AG10803 (cell line): ENCODE data around the gene TRPM5.

Experiments used
- DNase-seq: peaks from one replicate; pipeline ENCODE4 v3.0.0; 2010; ENCODE audit warnings: low read depth
- H3K4me3 ChIP-seq: 2 replicates; pipeline ENCODE4 v1.5.1; 2011; ENCODE audit warnings: mild to moderate bottlenecking, low read length, control low read depth
- TF ChIP-seq, protein P1 (sequence below): conservative IDR thresholded peaks from 2 replicates; pipeline ENCODE4 v1.5.1; 2011; ENCODE audit warnings: mild to moderate bottlenecking, low read length, control low read depth, inconsistent platforms

The TRPM5 gene

GRCh38 chr11:2433106-2433925, 11.0 kb downstream of the TRPM5 start:
- DNase-seq, result no peak
- H3K4me3 ChIP-seq, result no peak overlapping the region
- TF ChIP-seq, protein P1, sequence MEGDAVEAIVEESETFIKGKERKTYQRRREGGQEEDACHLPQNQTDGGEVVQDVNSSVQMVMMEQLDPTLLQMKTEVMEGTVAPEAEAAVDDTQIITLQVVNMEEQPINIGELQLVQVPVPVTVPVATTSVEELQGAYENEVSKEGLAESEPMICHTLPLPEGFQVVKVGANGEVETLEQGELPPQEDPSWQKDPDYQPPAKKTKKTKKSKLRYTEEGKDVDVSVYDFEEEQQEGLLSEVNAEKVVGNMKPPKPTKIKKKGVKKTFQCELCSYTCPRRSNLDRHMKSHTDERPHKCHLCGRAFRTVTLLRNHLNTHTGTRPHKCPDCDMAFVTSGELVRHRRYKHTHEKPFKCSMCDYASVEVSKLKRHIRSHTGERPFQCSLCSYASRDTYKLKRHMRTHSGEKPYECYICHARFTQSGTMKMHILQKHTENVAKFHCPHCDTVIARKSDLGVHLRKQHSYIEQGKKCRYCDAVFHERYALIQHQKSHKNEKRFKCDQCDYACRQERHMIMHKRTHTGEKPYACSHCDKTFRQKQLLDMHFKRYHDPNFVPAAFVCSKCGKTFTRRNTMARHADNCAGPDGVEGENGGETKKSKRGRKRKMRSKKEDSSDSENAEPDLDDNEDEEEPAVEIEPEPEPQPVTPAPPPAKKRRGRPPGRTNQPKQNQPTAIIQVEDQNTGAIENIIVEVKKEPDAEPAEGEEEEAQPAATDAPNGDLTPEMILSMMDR, result no peak

- TF ChIP-seq, protein P1, result no peak
- DNase-seq, result no peak
Observed at GRCh38 chr11:2432628-2433071, 11.7 kb downstream of the TRPM5 start.

GRCh38 chr11:2432171-2432621, 12.1 kb downstream of the TRPM5 start:
- DNase-seq, result no peak
- TF ChIP-seq, protein P1, result no peak
- no peak overlapping the region for H3K4me3 ChIP-seq

More at GRCh38 chr11:2432628-2433071, 11.7 kb downstream of the TRPM5 start:
- H3K4me3 ChIP-seq, result no peak overlapping the region

DNA sequence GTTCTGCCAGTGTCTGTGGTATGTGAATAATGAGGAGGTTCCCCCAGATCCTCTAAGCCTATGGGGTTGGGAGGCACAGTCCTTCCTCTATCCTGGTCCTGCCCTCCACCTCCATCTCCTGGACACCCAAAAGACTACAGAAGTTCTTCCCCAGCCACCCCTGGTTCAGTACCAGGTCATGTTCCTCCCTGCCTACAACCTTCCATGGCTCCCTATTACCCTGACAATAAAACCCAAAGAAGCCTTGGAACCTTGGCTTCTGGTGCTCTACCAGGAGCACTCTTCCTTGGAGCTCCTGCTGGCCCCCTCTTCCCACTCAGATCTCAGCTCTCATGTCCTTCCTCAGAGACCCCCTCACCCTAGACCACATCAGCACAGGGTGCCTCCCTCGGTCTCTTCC, 12.9 kb downstream of the TRPM5 start:
- DNase-seq, result no peak
- TF ChIP-seq, protein P1, result no peak
- no peak overlapping the region for H3K4me3 ChIP-seq

DNA sequence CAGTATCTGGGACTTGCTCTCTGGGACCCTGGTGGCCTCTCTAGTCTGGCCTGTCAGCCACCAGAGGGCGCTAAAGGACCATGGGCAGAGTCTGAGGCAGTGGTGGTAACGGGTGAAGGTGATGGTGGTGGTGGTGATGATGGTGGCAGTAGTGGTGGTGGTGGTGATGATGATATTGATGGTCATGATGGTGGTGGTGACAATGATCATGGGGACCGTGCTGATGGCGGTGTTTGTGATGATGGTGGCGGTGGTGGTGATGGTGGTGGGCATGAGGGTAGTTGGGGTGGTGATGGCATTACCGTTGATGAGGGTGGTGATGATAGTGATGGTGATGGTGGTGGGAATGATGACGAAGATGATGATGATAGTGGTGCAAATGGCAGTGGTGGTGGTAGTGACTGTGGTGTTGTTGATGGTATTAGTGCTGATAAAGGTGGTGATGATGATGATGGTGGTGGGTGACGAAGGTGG, 16.0 kb downstream of the TRPM5 start:
- DNase-seq, result peak; percentile 25
- no peak overlapping the region for H3K4me3 ChIP-seq
- TF ChIP-seq, protein P1, result peak; percentile 71

- DNase-seq, result no peak
- H3K4me3 ChIP-seq, result no peak overlapping the region
- TF ChIP-seq, protein P1, result no peak
Observed at GRCh38 chr11:2427721-2428321, 16.5 kb downstream of the TRPM5 start.
